H9 (cell line): ENCODE results near the gene TNRC6C. TPM values are rescaled to one million over a fixed set of nuclear protein-coding genes. Genes with fewer than 3 reads are reported as not detected.

Experiments used
- DNase-seq: peaks from one replicate; pipeline ENCODE4 v3.0.0-alpha.2; 2017
- H2AFZ ChIP-seq: one replicate; pipeline ENCODE4 v1.6.1; 2013; ENCODE audit warnings: mild to moderate bottlenecking, low read length, control low read depth, moderate library complexity
- H2AK5ac ChIP-seq: 2 replicates; pipeline ENCODE4 v1.6.1; 2013; ENCODE audit warnings: low read length, control low read depth, mixed read lengths; ENCODE audit not compliant: insufficient read length
- H2BK120ac ChIP-seq: one replicate; pipeline ENCODE4 v1.6.1; 2013; ENCODE audit warnings: low read depth, mild to moderate bottlenecking, low read length, control low read depth, inconsistent platforms; ENCODE audit not compliant: poor library complexity, severe bottlenecking
- H2BK12ac ChIP-seq: 2 replicates; pipeline ENCODE4 v1.6.1; 2013; ENCODE audit warnings: low read length, control low read depth, mixed read lengths, low read depth; ENCODE audit not compliant: insufficient read length
- H2BK15ac ChIP-seq: 2 replicates; pipeline ENCODE4 v1.6.1; 2013; ENCODE audit warnings: low read depth, low read length, control low read depth
- H2BK20ac ChIP-seq: one replicate; pipeline ENCODE4 v1.6.1; 2013; ENCODE audit warnings: low read depth, mild to moderate bottlenecking, low read length, control low read depth, inconsistent platforms; ENCODE audit not compliant: poor library complexity, severe bottlenecking
- H2BK5ac ChIP-seq: 2 replicates; pipeline ENCODE4 v1.6.1; 2013; ENCODE audit warnings: low read length, control low read depth, mixed read lengths; ENCODE audit not compliant: insufficient read length
- H3K14ac ChIP-seq: 2 replicates; pipeline ENCODE4 v1.6.1; 2013; ENCODE audit warnings: low read length, control low read depth; ENCODE audit not compliant: insufficient read depth
- H3K18ac ChIP-seq: 2 replicates; pipeline ENCODE4 v1.6.1; 2013; ENCODE audit warnings: low read depth, mild to moderate bottlenecking, mixed read lengths, low read length, control low read depth; ENCODE audit not compliant: insufficient read length
- H3K23ac ChIP-seq: 2 replicates; pipeline ENCODE4 v1.6.1; 2013; ENCODE audit warnings: low read length, control low read depth, mixed read lengths, low read depth; ENCODE audit not compliant: insufficient read length
- H3K23me2 ChIP-seq: 2 replicates; pipeline ENCODE4 v1.6.1; 2013; ENCODE audit warnings: low read depth, mild to moderate bottlenecking, mixed read lengths, low read length, control low read depth; ENCODE audit not compliant: insufficient read length, poor library complexity, severe bottlenecking
- H3K27ac ChIP-seq: 2 replicates; pipeline ENCODE4 v1.5.1; 2013; ENCODE audit warnings: low read length, control low read depth, mixed read lengths, low read depth; ENCODE audit not compliant: insufficient read length
- H3K27me3 ChIP-seq: 2 replicates; pipeline ENCODE4 v1.6.1; 2013; ENCODE audit warnings: low read length, control low read depth, inconsistent platforms; ENCODE audit not compliant: insufficient read depth
- H3K4ac ChIP-seq: 2 replicates; pipeline ENCODE4 v1.6.1; 2013; ENCODE audit warnings: low read depth, mild to moderate bottlenecking, control low read depth, inconsistent platforms, low read length, moderate library complexity
- H3K4me1 ChIP-seq: 2 replicates; pipeline ENCODE4 v1.6.1; 2013; ENCODE audit warnings: low read length, control low read depth, inconsistent platforms; ENCODE audit not compliant: insufficient read depth
- H3K4me2 ChIP-seq: 2 replicates; pipeline ENCODE4 v1.6.1; 2013; ENCODE audit warnings: low read length, control low read depth, mixed read lengths; ENCODE audit not compliant: insufficient read length, insufficient read depth
- H3K56ac ChIP-seq: 2 replicates; pipeline ENCODE4 v1.6.1; 2013; ENCODE audit warnings: low read depth, mild to moderate bottlenecking, mixed read lengths, low read length, control low read depth; ENCODE audit not compliant: insufficient read length
- H3K79me1 ChIP-seq: 2 replicates; pipeline ENCODE4 v1.6.1; 2013; ENCODE audit warnings: low read depth, mild to moderate bottlenecking, moderate library complexity, low read length, control low read depth, inconsistent platforms; ENCODE audit not compliant: insufficient read depth, poor library complexity, severe bottlenecking
- H3K79me2 ChIP-seq: 2 replicates; pipeline ENCODE4 v1.6.1; 2013; ENCODE audit warnings: low read length, control low read depth, inconsistent platforms; ENCODE audit not compliant: insufficient read depth
- H3K9ac ChIP-seq: 2 replicates; pipeline ENCODE4 v1.6.1; 2013; ENCODE audit warnings: low read length, control low read depth, mixed read lengths; ENCODE audit not compliant: insufficient read length; ENCODE audit errors: extremely low read depth
- H3K9me3 ChIP-seq: one replicate; pipeline ENCODE4 v1.6.1; 2013; ENCODE audit warnings: low read depth, low read length, inconsistent platforms; ENCODE audit not compliant: control insufficient read depth
- H3T11ph ChIP-seq: one replicate; pipeline ENCODE4 v1.6.1; 2013; ENCODE audit warnings: mild to moderate bottlenecking, low read length, control low read depth, inconsistent platforms
- H4K20me1 ChIP-seq: one replicate; pipeline ENCODE4 v1.6.1; 2013; ENCODE audit not compliant: control insufficient read depth, insufficient read length, insufficient read depth
- H4K5ac ChIP-seq: 2 replicates; pipeline ENCODE4 v1.6.1; 2013; ENCODE audit warnings: low read depth, mild to moderate bottlenecking, mixed read lengths, low read length, control low read depth; ENCODE audit not compliant: insufficient read length
- H4K8ac ChIP-seq: replicated peaks from 2 replicates; pipeline ENCODE4 v1.6.1; 2013; ENCODE audit warnings: low read length, control low read depth, mixed read lengths, low read depth; ENCODE audit not compliant: insufficient read length
- H4K91ac ChIP-seq: 2 replicates; pipeline ENCODE4 v1.6.1; 2013; ENCODE audit warnings: low read depth, mild to moderate bottlenecking, moderate library complexity, mixed read lengths, low read length, control low read depth; ENCODE audit not compliant: insufficient read length
- H3K27ac Mint-ChIP-seq, 3 experiments: 2 replicates in 2 of 3; 3 replicates in 1 of 3; pipeline ENCODE4 v1.8.0; 2020 to 2021; ENCODE audit warnings: mixed read lengths in 3 of 3, mild to moderate bottlenecking in 1 of 3, moderate library complexity in 1 of 3
- H3K27me3 Mint-ChIP-seq: 2 replicates; pipeline ENCODE4 v1.8.0; 2021; ENCODE audit warnings: low read depth, mild to moderate bottlenecking, moderate library complexity, mixed read lengths
- H3K36me3 Mint-ChIP-seq, 3 experiments: 2 replicates in 2 of 3; 3 replicates in 1 of 3; pipeline ENCODE4 v1.8.0; 2020 to 2021; ENCODE audit warnings: low read depth in 3 of 3, mixed read lengths in 3 of 3; ENCODE audit not compliant: insufficient read depth in 1 of 3
- H3K4me1 Mint-ChIP-seq, 2 experiments: 2 replicates each; pipeline ENCODE4 v1.8.0; 2020; ENCODE audit warnings: mixed read lengths in 2 of 2
- H3K4me3 Mint-ChIP-seq, 2 experiments: 2 replicates in 1 of 2; 3 replicates in 1 of 2; pipeline ENCODE4 v1.8.0; 2020 to 2021; ENCODE audit warnings: mild to moderate bottlenecking in 2 of 2, mixed read lengths in 2 of 2, moderate library complexity in 1 of 2
- H3K9me3 Mint-ChIP-seq, 2 experiments: 2 replicates in 1 of 2; 3 replicates in 1 of 2; pipeline ENCODE4 v1.8.0; 2020; ENCODE audit warnings: mild to moderate bottlenecking in 2 of 2, mixed read lengths in 2 of 2, moderate library complexity in 1 of 2
- CTCF ChIP-seq: fragments of 200-600 bp; sonication (generic); conservative IDR thresholded peaks from 3 replicates; pipeline ENCODE4 v1.8.0; 2021; ENCODE audit warnings: antibody characterized with exemption, mild to moderate bottlenecking
- WGBS: extraction: QIAGEN DNeasy Blood & Tissue Kit; methylation state at CpG from one replicate; pipeline ENCODE4 v1.1.7; 2013; ENCODE audit warnings: missing lambda C conversion rate, low lambda C conversion rate, mixed read lengths; ENCODE audit not compliant: insufficient read length; ENCODE audit errors: extremely low coverage; 5-methylcytosine and 5-hydroxymethylcytosine counted together
- total RNA-seq: library from RNA; stranded (reverse); gene quantifications from 2 replicates; pipeline ENCODE4 v1.2.1, GENCODE V29; 2021

TNRC6C gene
- total RNA-seq, 1 experiment from 2014 or later, result 24.7 TPM

- H3K23me2 ChIP-seq, result no peaks in the 10 kb centered on the region
- no peak overlapping the region for H2BK5ac ChIP-seq
- no peaks in the 10 kb centered on the region for H3K79me1 ChIP-seq
- no peak overlapping the region for H2AK5ac ChIP-seq
- H3K56ac ChIP-seq, result no peak overlapping the region
- H3K14ac ChIP-seq, result no peak overlapping the region
- H3K4me2 ChIP-seq, result no peak overlapping the region
- no peaks in the 10 kb centered on the region for H3K4me1 ChIP-seq
- Mint-ChIP-seq H3K27ac (no peak overlapping the region; a peak in 2 of 7 replicates), H3K9me3 (no peaks in the 10 kb centered on the region), H3K4me1 (peaks cover 6 to 7% of the 10 kb centered on the region in 2 experiments; a peak in 3 of 4 replicates), H3K27me3 (no peaks in the 10 kb centered on the region; the same call in 1 of the 2 replicates), H3K4me3 (no peak overlapping the region), H3K36me3 (peaks cover 9 to 45% (median 33%) of the 10 kb centered on the region in 3 experiments)
- no peak overlapping the region for H4K8ac ChIP-seq
- no peak overlapping the region for H3K18ac ChIP-seq
- H4K91ac ChIP-seq, result no peak overlapping the region
- no peaks in the 10 kb centered on the region for H3K79me2 ChIP-seq
- no peaks in the 10 kb centered on the region for H3K9me3 ChIP-seq
- H3K23ac ChIP-seq, result no peak overlapping the region
- no peak for DNase-seq
- no peaks in the 10 kb centered on the region for H3K27me3 ChIP-seq
- H3K9ac ChIP-seq, result no peak overlapping the region
- no peak overlapping the region for H3K27ac ChIP-seq
- no peak for TF ChIP-seq CTCF
- no peak overlapping the region for H2BK120ac ChIP-seq
- H3T11ph ChIP-seq, result no peak overlapping the region
- no CpG with 5 or more reads among the region's 10 CpGs for WGBS
- H4K5ac ChIP-seq, result no peak overlapping the region
- H2AFZ ChIP-seq, result no peak overlapping the region
- H2BK15ac ChIP-seq, result no peak overlapping the region
- no peaks in the 10 kb centered on the region for H4K20me1 ChIP-seq
- H3K4ac ChIP-seq, result no peak overlapping the region
- H2BK12ac ChIP-seq, result no peak overlapping the region
- H2BK20ac ChIP-seq, result no peak overlapping the region
Measured at GRCh38 chr17:78107457-78107856, 149.0 kb downstream of the TNRC6C start.
